ENCODE data around the gene NUBP2. TPM values are rescaled to one million over a fixed set of nuclear protein-coding genes. Genes with fewer than 3 reads are reported as not detected.

NUBP2 gene
- total RNA-seq, 3 donors from 2014 or later: 61.6 to 82.6 (median 80.3) TPM

- Histone ChIP-seq H3K27me3 (no peaks in the 10 kb centered on the region), H3K36me3 (peaks cover 5% of the 10 kb centered on the region), H3K4me3 (no peak overlapping the region), H3K27ac (no peak overlapping the region), H3K4me1 (peaks cover 4 to 8% of the 10 kb centered on the region in 2 donors), H3K9me3 (no peaks in the 10 kb centered on the region)
- DNase-seq (ENCODE audit: low spot score in 2 of 2): no peak
- intact Hi-C loops (cut with DNase I; ENCODE audit: low total_unique reads): no loop called here
- no peak for TF ChIP-seq POLR2A (IDR thresholded peaks at IDR 0.05)
- TF ChIP-seq POLR2AphosphoS5 (IDR thresholded peaks at IDR 0.05): no peak
- TF ChIP-seq CTCF (IDR thresholded peaks at IDR 0.05): no peak
Observed at GRCh38 chr16:1766231-1766630, 16.5 kb upstream of the NUBP2 start.

- intact Hi-C loops (cut with DNase I; ENCODE audit: low total_unique reads): no loop called here
- H3K27ac ChIP-seq: no peak overlapping the region
- H3K4me1 ChIP-seq: peaks cover 5 to 8% of the 10 kb centered on the region in 2 donors
- no peaks in the 10 kb centered on the region for H3K27me3 ChIP-seq
- TF ChIP-seq POLR2A (IDR thresholded peaks at IDR 0.05) (no peak), CTCF (IDR thresholded peaks at IDR 0.05) (no peak), POLR2AphosphoS5 (IDR thresholded peaks at IDR 0.05) (no peak)
- H3K36me3 ChIP-seq: peaks cover 5% of the 10 kb centered on the region
- peak in 1 of 2 donors; percentile 47 for DNase-seq (ENCODE audit: low spot score in 2 of 2)
- no peak overlapping the region for H3K4me3 ChIP-seq
- H3K9me3 ChIP-seq: no peaks in the 10 kb centered on the region
Observed at GRCh38 chr16:1766701-1767100, 16.1 kb upstream of the NUBP2 start.

- H3K4me1 ChIP-seq: peaks cover 8 to 12% of the 10 kb centered on the region in 2 donors
Observed at GRCh38 chr16:1767116-1767994, 15.4 kb upstream of the NUBP2 start.

GRCh38 chr16:1768061-1768766 is 14.5 kb upstream of the NUBP2 start:
- H3K4me3 ChIP-seq: no peak overlapping the region
- TF ChIP-seq POLR2AphosphoS5 (IDR thresholded peaks at IDR 0.05) (no peak), POLR2A (IDR thresholded peaks at IDR 0.05) (no peak), CTCF (IDR thresholded peaks at IDR 0.05) (no peak)
- intact Hi-C loops (cut with DNase I; ENCODE audit: low total_unique reads): no loop called here
- H3K9me3 ChIP-seq: no peaks in the 10 kb centered on the region
- no peak for DNase-seq (ENCODE audit: low spot score in 2 of 2)
- H3K4me1 ChIP-seq: peaks cover 8 to 12% of the 10 kb centered on the region in 2 donors
- H3K27me3 ChIP-seq: no peaks in the 10 kb centered on the region
- H3K36me3 ChIP-seq: peaks cover 5% of the 10 kb centered on the region
- no peak overlapping the region for H3K27ac ChIP-seq

More at GRCh38 chr16:1767116-1767994, 15.4 kb upstream of the NUBP2 start:
- Histone ChIP-seq H3K27me3 (no peaks in the 10 kb centered on the region), H3K36me3 (peaks cover 5% of the 10 kb centered on the region), H3K4me3 (no peak overlapping the region), H3K9me3 (no peaks in the 10 kb centered on the region), H3K27ac (no peak overlapping the region)
- no peak for DNase-seq (ENCODE audit: low spot score in 2 of 2)
- intact Hi-C loops (cut with DNase I; ENCODE audit: low total_unique reads): no loop called here
- TF ChIP-seq POLR2AphosphoS5 (IDR thresholded peaks at IDR 0.05) (no peak), POLR2A (IDR thresholded peaks at IDR 0.05) (no peak), CTCF (IDR thresholded peaks at IDR 0.05) (no peak)

Data from breast epithelium (tissue), 4 donors.